Activated naive CD4-positive, alpha-beta T cell (primary cell): Measurements from ENCODE around the gene URAD.
"Not testable (repeated sequence)": the region's sequence is repeated elsewhere in the genome, so short reads cannot be mapped to it uniquely, and the experiment has no call there.

Experiments
- DNase-seq, 4 experiments: peaks; one replicate each; lab custom pipeline; 2025; lab: John Stamatoyannopoulos, UW

URAD gene

GRCh38 chr13:27970382-27971235 lies 17.9 kb downstream of the URAD start:
- no peak for DNase-seq

- no peak for DNase-seq
These were observed 18.6 kb downstream of the URAD start for GRCh38 chr13:27969866-27970229.

- no peak for DNase-seq
These were observed 19.2 kb downstream of the URAD start, which contains the start of gene CDX2 for GRCh38 chr13:27969082-27969865. Gene CDX2, minus strand, starts transcription at chr13:27969315. Its CDS starts 309 bp downstream, at chr13:27969006.

- no peak for DNase-seq
These were observed 20.0 kb downstream of the URAD start for GRCh38 chr13:27968316-27969081.

GRCh38 chr13:27967736-27968315 lies 20.7 kb downstream of the URAD start:
- no peak for DNase-seq

- no peak for DNase-seq
These were observed 21.2 kb downstream of the URAD start for GRCh38 chr13:27967203-27967735.

- no peak for DNase-seq
These were observed 21.8 kb downstream of the URAD start for GRCh38 chr13:27966641-27967202.

GRCh38 chr13:27965740-27966640 lies 22.5 kb downstream of the URAD start:
- DNase-seq = no peak

GRCh38 chr13:27965343-27965739 lies 23.2 kb downstream of the URAD start:
- no peak for DNase-seq

- DNase-seq = no peak
These were observed 23.7 kb downstream of the URAD start for GRCh38 chr13:27964741-27965323.

- DNase-seq = not testable (repeated sequence)
These were observed 24.3 kb downstream of the URAD start for GRCh38 chr13:27964206-27964605.

- no peak for DNase-seq
These were observed 25.0 kb downstream of the URAD start for GRCh38 chr13:27963491-27963890.

GRCh38 chr13:27962982-27963381 lies 25.5 kb downstream of the URAD start:
- no peak for DNase-seq

- no peak for DNase-seq
These were observed 26.2 kb downstream of the URAD start for GRCh38 chr13:27962128-27962841.

GRCh38 chr13:27961227-27962085 lies 27.0 kb downstream of the URAD start:
- no peak for DNase-seq

GRCh38 chr13:27960362-27961226 lies 27.9 kb downstream of the URAD start:
- no peak for DNase-seq

GRCh38 chr13:27959976-27960361 lies 28.5 kb downstream of the URAD start:
- DNase-seq = no peak
